Activated CD4-positive, alpha-beta T cell treated with anti-CD3 and anti-CD28 coated beads for 36 hours (primary cell): Measurements from ENCODE around the gene AGBL1. TPM values are rescaled to one million over a fixed set of nuclear protein-coding genes. Genes with fewer than 3 reads are reported as not detected.
"Not testable (repeated sequence)": the region's sequence is repeated elsewhere in the genome, so short reads cannot be mapped to it uniquely, and the experiment has no call there.

ENCODE experiments used
- ATAC-seq: fragments of 200-7000 bp; cut with Tn5 transposase; one replicate; pipeline ENCODE4 v1.10.0; 2021; ENCODE audit warnings: mild to moderate bottlenecking, moderate library complexity
- CTCF ChIA-PET: fragments of 350-600 bp; sonication (Branson Sonifier 250); formaldehyde crosslinking; loops from one replicate; lab custom pipeline; 2021; ENCODE audit warnings: antibody characterized with exemption; lab: Charles Lee
- POLR2A ChIA-PET: fragments of 350-600 bp; sonication (Branson Sonifier 250); formaldehyde crosslinking; loops from one replicate; lab custom pipeline; 2021; ENCODE audit warnings: antibody characterized with exemption, inconsistent platforms; lab: Charles Lee
- DNase-seq: peaks from one replicate; pipeline ENCODE4 v3.0.0-alpha.2; 2020
- H3K27ac Mint-ChIP-seq: one replicate; pipeline ENCODE4 v1.8.0; 2021; ENCODE audit warnings: mixed read lengths
- H3K27me3 Mint-ChIP-seq: one replicate; pipeline ENCODE4 v1.8.0; 2021; ENCODE audit warnings: mixed read lengths
- H3K36me3 Mint-ChIP-seq: one replicate; pipeline ENCODE4 v1.8.0; 2021; ENCODE audit warnings: low read depth, mixed read lengths
- H3K4me1 Mint-ChIP-seq: one replicate; pipeline ENCODE4 v1.8.0; 2021; ENCODE audit warnings: mixed read lengths
- H3K4me3 Mint-ChIP-seq: one replicate; pipeline ENCODE4 v1.8.0; 2021; ENCODE audit warnings: mild to moderate bottlenecking, moderate library complexity, mixed read lengths
- H3K9me3 Mint-ChIP-seq: one replicate; pipeline ENCODE4 v1.8.0; 2021; ENCODE audit warnings: low read depth, mixed read lengths
- intact Hi-C, 2 experiments: fragments of 100-400 bp; cut with DNase I in 1 of 2; cut with micrococcal nuclease in 1 of 2; formaldehyde crosslinking; loops; one replicate each; pipeline versions ENCODE4 v1.14.2 to v1.15.1; 2022 to 2024; cut with DNase I, micrococcal nuclease
- total RNA-seq, 2 experiments: library from RNA; stranded (reverse); gene quantifications; one replicate each; pipeline ENCODE4 v1.2.3, GENCODE V29; 2021

Gene AGBL1
- total RNA-seq, 2 experiments from 2014 or later: 0.04 to 0.05 TPM

DNA sequence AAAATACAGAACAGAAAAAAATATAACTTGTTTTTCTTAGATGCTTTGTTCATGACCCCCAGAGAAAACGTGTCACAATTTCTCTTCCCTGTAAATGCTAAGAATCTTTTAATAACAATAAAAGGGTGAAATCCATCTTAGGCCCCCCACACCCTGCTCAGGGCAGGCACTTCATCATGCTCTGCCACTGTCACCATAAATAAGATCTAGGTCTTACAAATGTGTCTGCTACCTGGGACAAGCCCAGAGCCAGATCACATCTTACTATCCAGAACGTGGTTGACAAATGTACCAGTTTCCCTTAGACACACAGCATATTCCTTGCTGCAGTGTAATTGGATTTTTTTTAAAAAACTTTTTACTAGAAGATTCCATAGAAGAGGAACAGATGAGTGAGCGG is 795.4 kb downstream of the AGBL1 start:
- H3K36me3 Mint-ChIP-seq: no peaks in the 10 kb centered on the region
- CTCF ChIA-PET: no interaction called here
- H3K4me3 Mint-ChIP-seq: no peak overlapping the region
- no peak for ATAC-seq
- H3K27me3 Mint-ChIP-seq: peaks cover 2% of the 10 kb centered on the region
- no peak for DNase-seq
- H3K4me1 Mint-ChIP-seq: no peaks in the 10 kb centered on the region
- intact Hi-C loops: no loop called here
- H3K9me3 Mint-ChIP-seq: no peaks in the 10 kb centered on the region
- H3K27ac Mint-ChIP-seq: no peak overlapping the region
- POLR2A ChIA-PET: no interaction called here

DNA sequence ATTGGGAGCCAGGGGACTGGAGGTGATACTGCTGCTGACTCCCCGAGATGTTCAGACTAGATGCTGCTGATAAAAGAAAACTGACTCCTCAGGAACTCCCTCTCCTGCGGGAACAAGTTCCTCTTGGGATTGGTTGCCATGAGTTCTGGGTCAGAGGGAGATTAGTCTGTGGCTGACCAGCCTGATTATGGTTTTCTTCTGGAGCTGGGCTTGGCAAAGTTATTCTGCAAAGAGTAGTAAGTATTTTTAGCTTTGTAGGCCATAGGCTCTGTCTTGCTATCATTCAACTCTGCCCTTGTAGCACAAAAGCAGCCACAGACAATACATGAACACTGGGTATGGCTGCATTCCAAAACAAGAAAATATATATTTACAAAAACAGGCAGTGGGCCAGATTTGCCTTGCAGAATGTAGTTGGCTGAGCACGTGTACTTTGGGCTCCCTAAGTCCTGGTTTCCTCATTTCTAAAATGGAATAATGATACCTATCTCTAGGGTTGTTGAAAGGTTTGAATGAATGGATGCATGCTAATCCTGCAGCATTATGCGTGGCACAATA is 796.8 kb downstream of the AGBL1 start:
- DNase-seq (no peak), ATAC-seq (no peak)
- peaks cover 2% of the 10 kb centered on the region for H3K27me3 Mint-ChIP-seq
- CTCF ChIA-PET: no interaction called here
- POLR2A ChIA-PET: no interaction called here
- no peak overlapping the region for H3K27ac Mint-ChIP-seq
- no peaks in the 10 kb centered on the region for H3K36me3 Mint-ChIP-seq
- no peak overlapping the region for H3K4me3 Mint-ChIP-seq
- no peaks in the 10 kb centered on the region for H3K9me3 Mint-ChIP-seq
- H3K4me1 Mint-ChIP-seq: no peaks in the 10 kb centered on the region
- intact Hi-C loops: no loop called here

DNA sequence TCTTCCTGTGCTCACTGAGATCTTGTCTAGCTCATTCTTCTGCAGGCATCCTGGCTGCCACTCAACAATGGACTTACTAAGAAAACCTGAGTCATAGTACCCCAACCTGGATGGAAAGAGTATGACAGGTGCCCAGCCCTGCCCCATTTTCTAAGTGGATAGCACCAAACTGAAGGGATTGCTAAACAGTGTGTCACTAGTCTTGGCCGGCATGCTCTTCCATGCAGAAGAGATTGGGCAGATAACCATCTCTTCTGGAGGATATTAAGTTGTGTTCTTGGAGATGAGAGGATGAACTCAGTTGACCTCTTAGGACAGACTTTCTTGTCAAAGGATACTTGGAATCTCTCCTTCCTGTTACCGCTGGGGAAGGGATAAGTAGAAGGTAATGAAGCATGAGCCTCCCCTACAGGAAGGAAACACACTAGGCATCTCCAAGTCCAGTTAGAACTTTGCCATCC is 797.5 kb downstream of the AGBL1 start:
- DNase-seq: peak; percentile 8
- POLR2A ChIA-PET: no interaction called here
- Mint-ChIP-seq H3K4me3 (no peak overlapping the region), H3K9me3 (no peaks in the 10 kb centered on the region), H3K27me3 (no peaks in the 10 kb centered on the region), H3K27ac (no peak overlapping the region), H3K4me1 (no peaks in the 10 kb centered on the region), H3K36me3 (no peaks in the 10 kb centered on the region)
- no peak for ATAC-seq
- intact Hi-C loops: no loop called here
- CTCF ChIA-PET: no interaction called here

DNA sequence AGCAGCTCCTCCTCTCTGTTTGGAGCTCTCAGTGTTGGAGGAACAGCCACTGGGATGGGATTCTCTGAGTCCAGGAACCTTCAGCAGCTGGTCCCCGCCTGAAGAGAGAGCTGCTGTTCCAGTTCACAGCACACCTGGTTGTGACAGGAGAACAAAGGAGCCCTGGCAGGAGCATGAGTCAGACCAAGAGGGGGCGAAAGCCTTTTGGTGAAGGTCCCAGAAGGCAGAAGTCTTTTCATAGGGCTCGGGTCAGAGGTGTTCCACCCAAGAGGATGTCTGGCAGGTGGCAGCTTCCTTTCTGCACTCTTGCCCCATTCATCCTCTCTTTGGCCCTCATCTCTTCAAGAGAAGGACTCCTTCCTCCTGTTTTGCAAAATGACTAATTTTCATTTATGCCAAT is 799.2 kb downstream of the AGBL1 start:
- H3K4me1 Mint-ChIP-seq, H3K27me3 Mint-ChIP-seq, H3K27ac Mint-ChIP-seq, H3K4me3 Mint-ChIP-seq, ATAC-seq, intact Hi-C loops, H3K36me3 Mint-ChIP-seq, DNase-seq, POLR2A ChIA-PET, H3K9me3 Mint-ChIP-seq: not testable (repeated sequence)
- CTCF ChIA-PET: interaction anchor here (0.8 kb wide), 1 partner anchor 9 kb away, joined by 4 read pairs; no protein-coding TSS in a partner anchor

DNA sequence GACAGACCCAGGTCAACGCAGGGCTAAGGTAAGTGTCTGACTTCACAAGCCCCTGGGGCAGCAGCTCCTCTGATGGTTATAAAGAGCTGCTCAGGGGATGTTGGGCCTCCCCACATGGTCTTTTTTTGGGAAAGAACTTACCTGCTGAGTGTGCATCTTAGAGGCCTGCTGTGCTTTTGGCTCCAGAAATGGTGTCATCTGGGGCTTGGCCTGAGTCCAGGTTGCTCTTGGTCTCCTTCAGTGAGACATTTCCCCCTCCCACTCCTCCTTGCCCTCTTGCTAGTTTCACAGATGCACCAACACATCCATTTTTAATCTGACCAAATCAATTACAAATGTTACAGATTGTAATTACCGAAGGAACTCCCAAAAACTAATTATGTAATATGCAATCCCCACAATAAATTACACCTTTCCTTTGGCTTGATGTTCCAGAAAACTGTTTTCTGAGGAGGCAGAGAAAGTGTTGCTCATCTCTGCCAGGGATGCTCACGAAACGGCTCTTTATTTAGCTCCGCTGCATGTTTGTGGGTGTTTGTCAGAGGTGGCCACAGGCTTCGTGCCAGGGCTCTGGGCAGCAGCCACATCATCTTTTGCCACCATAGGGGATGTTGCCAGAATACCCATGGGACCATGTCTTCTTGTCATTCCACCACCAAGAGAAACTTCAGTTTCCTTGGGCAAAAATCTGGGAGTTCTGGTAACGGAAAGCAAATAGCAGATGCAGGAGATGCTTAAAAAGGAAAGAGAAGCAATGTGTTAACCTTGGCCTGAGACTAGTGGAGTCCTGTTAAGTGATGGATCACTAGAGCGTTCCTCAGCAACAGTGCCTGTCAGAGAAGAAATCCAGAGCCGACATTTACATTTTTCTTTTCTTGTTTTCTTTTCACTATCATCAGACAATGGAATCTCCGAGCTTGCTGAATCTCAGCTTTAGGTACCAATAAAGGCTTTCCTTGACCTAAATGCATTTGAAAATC is 799.9 kb downstream of the AGBL1 start:
- no peaks in the 10 kb centered on the region for H3K36me3 Mint-ChIP-seq
- no peaks in the 10 kb centered on the region for H3K4me1 Mint-ChIP-seq
- ATAC-seq: no peak
- peaks cover 4% of the 10 kb centered on the region for H3K27me3 Mint-ChIP-seq
- no peak for DNase-seq
- ChIA-PET POLR2A (no interaction called here), CTCF (interaction anchor here (0.8 kb wide), 1 partner anchor 10 kb away, joined by 4 read pairs; no protein-coding TSS in a partner anchor)
- H3K27ac Mint-ChIP-seq: no peak overlapping the region
- intact Hi-C loops: no loop called here
- H3K9me3 Mint-ChIP-seq: no peaks in the 10 kb centered on the region
- no peak overlapping the region for H3K4me3 Mint-ChIP-seq

DNA sequence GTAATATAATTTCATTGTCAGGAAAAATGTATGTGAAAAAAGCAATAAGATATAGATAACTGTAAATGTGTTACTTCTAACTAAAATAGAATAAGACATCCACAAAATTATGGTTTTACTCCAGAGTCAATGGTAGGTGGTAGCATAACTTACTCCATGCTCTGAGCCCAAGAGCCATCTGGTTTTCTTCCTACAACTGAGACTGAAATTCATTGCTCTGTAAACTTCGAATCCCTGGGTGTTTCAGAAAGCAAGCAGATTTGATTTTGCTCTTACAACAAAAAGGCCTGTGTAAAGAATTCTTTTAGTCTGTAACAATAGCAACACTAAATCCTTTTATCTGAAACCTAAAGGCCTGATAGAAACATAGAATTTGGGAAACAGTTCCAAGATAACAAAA is 805.9 kb downstream of the AGBL1 start:
- ChIA-PET CTCF (no interaction called here), POLR2A (no interaction called here)
- Mint-ChIP-seq H3K27me3 (peaks cover 4% of the 10 kb centered on the region), H3K4me3 (no peak overlapping the region), H3K4me1 (no peaks in the 10 kb centered on the region), H3K27ac (no peak overlapping the region), H3K9me3 (no peaks in the 10 kb centered on the region), H3K36me3 (no peaks in the 10 kb centered on the region)
- intact Hi-C loops: no loop called here
- no peak for ATAC-seq
- no peak for DNase-seq

DNA sequence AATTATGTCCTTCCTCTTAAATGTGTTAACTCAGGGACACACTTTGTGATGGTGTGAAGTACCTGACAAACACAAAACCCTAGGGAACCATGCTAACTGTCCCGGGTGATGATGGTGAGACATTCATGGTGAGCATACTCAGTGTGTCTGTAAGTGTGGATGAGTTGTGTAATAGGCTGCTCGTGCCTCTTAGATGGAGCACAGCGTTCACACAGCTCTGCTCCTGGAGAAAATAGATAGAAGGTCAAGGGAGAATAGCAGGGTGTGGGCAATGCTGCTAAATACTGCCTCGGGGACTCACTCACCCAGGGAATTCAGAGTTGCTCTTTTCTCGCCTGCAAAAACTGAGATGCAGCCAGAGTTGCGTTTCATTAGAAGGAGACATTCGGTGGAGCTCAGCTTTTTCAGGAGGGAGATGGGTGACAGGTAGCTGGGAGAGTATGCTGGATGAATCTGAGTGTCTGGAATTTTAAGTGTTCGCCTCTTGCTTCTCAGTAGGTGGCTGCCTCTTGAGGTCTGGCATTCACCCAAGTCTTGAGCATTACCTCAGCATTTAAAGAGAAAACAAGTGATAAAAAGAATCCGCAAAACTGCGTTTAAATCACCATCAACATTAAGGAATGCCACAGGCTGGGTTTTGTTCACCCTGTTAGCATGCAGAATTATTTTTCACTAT is 813.2 kb downstream of the AGBL1 start:
- H3K27me3 Mint-ChIP-seq: peaks cover 11% of the 10 kb centered on the region
- CTCF ChIA-PET: interaction anchor here (1.5 kb wide), 1 partner anchor 11 kb away, joined by 3 read pairs; no protein-coding TSS in a partner anchor
- no peaks in the 10 kb centered on the region for H3K4me1 Mint-ChIP-seq
- no peak for ATAC-seq
- no peak for DNase-seq
- intact Hi-C loops: no loop called here
- H3K9me3 Mint-ChIP-seq: no peaks in the 10 kb centered on the region
- POLR2A ChIA-PET: no interaction called here
- H3K4me3 Mint-ChIP-seq: no peak overlapping the region
- no peak overlapping the region for H3K27ac Mint-ChIP-seq
- H3K36me3 Mint-ChIP-seq: no peaks in the 10 kb centered on the region

DNA sequence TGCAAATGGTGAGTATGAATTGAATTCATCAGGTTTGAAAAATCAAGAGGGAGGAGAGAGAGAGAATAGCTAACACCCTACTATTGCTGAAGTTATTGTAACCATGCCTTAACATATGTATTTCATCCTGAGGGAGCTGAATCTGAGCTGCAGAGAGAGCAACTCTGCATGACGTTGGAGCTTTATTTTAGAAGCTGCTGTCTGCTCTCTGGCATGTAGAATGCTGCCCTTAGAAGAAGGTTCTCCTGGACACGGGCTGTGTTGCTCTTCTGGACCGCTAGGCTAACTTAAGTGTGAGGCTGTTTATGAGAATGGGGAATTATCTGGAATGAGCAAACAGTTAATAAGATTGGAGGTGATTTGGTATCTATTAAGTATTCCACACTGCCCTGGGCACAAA is 814.6 kb downstream of the AGBL1 start:
- Mint-ChIP-seq H3K9me3 (peaks cover 3% of the 10 kb centered on the region), H3K27ac (no peak overlapping the region), H3K27me3 (peaks cover 11% of the 10 kb centered on the region), H3K36me3 (no peaks in the 10 kb centered on the region), H3K4me3 (no peak overlapping the region), H3K4me1 (no peaks in the 10 kb centered on the region)
- ATAC-seq (no peak), DNase-seq (no peak)
- intact Hi-C loops: no loop called here
- ChIA-PET CTCF (interaction anchor here (1.5 kb wide), 1 partner anchor 9 kb away, joined by 3 read pairs; no protein-coding TSS in a partner anchor), POLR2A (no interaction called here)

DNA sequence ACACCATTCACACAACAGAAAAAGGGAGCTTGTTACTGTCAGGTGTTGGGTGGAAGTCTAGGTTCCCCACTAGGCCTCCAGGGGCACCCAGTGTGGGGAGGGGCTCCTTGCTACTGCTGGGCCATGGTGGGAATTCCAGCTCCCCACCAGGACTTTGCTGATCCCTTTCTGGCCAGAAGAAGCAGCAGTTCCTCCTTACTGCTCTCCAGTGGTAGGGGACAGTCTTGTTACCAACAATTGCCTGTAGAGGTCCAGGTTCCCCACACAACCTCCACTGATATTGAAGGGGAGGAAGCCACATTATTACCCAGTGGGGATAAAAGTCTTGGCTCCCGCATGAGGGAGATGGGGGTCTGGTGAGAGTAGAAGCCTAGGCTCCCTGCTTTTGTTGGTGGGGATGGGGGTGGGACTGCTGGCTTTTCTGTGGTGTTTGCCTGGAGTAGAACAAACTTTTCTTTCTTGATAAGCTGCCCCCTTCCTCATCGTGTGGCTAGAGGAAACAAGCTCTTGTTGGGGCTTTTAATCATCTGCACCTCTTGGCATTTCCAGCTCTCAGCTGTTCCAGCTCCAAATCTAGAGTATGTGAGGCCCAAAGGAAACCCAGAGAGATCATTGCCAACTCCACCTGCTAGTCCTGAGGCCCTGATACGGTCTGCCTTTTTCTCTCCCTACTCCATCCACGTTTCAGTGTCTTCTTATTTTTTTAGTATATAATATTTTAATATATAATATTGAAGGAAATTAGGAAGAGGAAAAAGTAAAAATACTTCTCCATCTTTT is 824.2 kb downstream of the AGBL1 start:
- H3K9me3 Mint-ChIP-seq: peaks cover 3% of the 10 kb centered on the region
- H3K4me1 Mint-ChIP-seq: no peaks in the 10 kb centered on the region
- H3K27ac Mint-ChIP-seq: no peak overlapping the region
- no peaks in the 10 kb centered on the region for H3K36me3 Mint-ChIP-seq
- ATAC-seq (no peak), DNase-seq (no peak)
- no peak overlapping the region for H3K4me3 Mint-ChIP-seq
- CTCF ChIA-PET: interaction anchor here (0.9 kb wide), 1 partner anchor 10 kb away, joined by 3 read pairs; no protein-coding TSS in a partner anchor
- intact Hi-C loops: no loop called here
- peaks cover 12% of the 10 kb centered on the region for H3K27me3 Mint-ChIP-seq
- POLR2A ChIA-PET: no interaction called here

DNA sequence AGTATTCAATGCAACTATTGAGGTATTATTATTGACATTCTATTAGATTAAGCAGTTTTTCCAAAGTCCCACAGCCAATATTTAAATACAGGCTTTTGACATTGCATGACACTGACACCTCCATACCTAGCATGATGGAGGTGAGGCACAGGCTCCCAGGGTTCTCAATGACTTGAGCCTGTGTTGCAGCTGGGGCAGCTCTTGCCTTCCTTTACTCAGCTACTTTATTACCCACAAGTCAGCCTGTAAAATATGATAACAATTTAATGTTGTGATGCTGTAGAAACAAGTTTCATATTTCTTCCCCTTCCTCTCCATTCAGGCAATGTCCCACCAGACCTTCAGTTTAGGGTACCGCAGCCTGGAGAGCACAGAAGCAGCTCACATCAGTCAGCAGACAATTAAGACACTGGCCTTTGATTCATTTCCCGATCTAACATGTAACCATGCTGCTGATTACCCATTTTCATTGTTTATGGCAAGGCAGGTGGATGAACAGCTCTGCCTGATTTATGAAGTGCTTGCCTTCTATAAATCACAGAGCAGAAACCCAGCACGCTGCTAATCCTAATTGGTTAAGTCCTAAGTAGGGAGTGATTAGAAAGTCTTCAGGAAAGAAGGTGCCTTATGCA is 826.1 kb downstream of the AGBL1 start:
- intact Hi-C loops: no loop called here

More for the DNA sequence above, 826.1 kb downstream of the AGBL1 start:
- ChIA-PET CTCF (no interaction called here), POLR2A (no interaction called here)
- H3K36me3 Mint-ChIP-seq: no peaks in the 10 kb centered on the region
- H3K27me3 Mint-ChIP-seq: peaks cover 15% of the 10 kb centered on the region
- ATAC-seq: no peak
- no peak for DNase-seq
- no peak overlapping the region for H3K4me3 Mint-ChIP-seq
- H3K4me1 Mint-ChIP-seq: no peaks in the 10 kb centered on the region
- no peaks in the 10 kb centered on the region for H3K9me3 Mint-ChIP-seq
- no peak overlapping the region for H3K27ac Mint-ChIP-seq
